ENCODE results near the gene HIPK1. TPM values are rescaled to one million over a fixed set of nuclear protein-coding genes. Genes with fewer than 3 reads are reported as not detected.
A peak's percentile ranks its signal among the peaks of the same experiment; 100 is the strongest.

HIPK1 gene
- total and polyA plus RNA-seq, 10 of the 15 experiments (the other 5 are each of a cell fraction or from before 2014, with no cell fraction given): 4.2 to 33.9 (median 11.4) TPM

DNA sequence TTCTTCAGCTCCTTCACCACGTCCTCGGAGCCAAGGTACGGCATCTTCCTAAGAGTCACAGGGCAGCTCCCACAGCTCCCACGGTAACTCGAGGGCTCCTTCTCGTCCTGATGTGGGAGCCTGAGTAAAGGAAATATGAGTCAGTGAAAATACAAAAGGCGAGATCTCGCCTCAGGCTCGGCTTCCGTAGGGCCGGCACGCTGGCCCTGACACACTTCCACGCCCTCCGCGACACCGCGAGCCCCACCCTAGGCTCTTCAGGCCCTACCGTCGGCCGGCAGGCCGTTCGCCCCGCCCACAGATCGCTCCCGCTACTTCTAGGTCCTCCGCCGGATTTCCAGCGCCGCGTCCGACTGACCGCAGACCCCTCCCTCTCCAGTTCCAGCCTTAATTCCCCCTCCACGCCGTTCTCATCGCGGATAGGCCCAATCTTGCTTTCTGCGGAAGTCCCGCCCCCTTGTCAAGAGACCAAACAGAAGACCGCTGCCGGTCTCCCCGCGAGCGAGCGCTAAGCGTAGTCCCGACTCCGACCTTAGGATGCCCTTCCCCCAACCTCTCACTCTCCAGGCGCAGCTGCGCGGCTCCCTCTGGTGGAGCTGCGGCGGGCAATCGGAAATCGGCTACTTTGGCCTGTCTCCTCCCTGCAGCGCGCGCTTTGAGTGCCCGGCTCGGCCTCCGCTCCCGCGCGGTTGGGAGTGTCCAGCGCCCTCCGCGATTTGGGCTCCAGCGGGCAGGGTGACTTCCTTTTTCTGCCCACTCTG lies 24.3 kb upstream of the HIPK1 start, which contains the start of the genes AP4B1 and DCLRE1B (continued):
- TF ChIP-seq, protein P1, sequence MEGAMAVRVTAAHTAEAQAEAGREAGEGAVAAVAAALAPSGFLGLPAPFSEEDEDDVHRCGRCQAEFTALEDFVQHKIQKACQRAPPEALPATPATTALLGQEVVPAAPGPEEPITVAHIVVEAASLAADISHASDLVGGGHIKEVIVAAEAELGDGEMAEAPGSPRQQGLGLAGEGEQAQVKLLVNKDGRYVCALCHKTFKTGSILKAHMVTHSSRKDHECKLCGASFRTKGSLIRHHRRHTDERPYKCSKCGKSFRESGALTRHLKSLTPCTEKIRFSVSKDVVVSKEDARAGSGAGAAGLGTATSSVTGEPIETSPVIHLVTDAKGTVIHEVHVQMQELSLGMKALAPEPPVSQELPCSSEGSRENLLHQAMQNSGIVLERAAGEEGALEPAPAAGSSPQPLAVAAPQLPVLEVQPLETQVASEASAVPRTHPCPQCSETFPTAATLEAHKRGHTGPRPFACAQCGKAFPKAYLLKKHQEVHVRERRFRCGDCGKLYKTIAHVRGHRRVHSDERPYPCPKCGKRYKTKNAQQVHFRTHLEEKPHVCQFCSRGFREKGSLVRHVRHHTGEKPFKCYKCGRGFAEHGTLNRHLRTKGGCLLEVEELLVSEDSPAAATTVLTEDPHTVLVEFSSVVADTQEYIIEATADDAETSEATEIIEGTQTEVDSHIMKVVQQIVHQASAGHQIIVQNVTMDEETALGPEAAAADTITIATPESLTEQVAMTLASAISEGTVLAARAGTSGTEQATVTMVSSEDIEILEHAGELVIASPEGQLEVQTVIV (IDR thresholded peaks at IDR 0.05; ENCODE audit: borderline replicate concordance, partially characterized antibody): peak; percentile 81
- TF ChIP-seq, protein P2, sequence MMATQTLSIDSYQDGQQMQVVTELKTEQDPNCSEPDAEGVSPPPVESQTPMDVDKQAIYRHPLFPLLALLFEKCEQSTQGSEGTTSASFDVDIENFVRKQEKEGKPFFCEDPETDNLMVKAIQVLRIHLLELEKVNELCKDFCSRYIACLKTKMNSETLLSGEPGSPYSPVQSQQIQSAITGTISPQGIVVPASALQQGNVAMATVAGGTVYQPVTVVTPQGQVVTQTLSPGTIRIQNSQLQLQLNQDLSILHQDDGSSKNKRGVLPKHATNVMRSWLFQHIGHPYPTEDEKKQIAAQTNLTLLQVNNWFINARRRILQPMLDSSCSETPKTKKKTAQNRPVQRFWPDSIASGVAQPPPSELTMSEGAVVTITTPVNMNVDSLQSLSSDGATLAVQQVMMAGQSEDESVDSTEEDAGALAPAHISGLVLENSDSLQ (IDR thresholded peaks at IDR 0.05): peak; percentile 87
- TF ChIP-seq SMAD5 (IDR thresholded peaks at IDR 0.05; ENCODE audit: low read depth): peak; percentile 55; the same call in 1 of the 2 replicates
- TF ChIP-seq, protein P3, sequence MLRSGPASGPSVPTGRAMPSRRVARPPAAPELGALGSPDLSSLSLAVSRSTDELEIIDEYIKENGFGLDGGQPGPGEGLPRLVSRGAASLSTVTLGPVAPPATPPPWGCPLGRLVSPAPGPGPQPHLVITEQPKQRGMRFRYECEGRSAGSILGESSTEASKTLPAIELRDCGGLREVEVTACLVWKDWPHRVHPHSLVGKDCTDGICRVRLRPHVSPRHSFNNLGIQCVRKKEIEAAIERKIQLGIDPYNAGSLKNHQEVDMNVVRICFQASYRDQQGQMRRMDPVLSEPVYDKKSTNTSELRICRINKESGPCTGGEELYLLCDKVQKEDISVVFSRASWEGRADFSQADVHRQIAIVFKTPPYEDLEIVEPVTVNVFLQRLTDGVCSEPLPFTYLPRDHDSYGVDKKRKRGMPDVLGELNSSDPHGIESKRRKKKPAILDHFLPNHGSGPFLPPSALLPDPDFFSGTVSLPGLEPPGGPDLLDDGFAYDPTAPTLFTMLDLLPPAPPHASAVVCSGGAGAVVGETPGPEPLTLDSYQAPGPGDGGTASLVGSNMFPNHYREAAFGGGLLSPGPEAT (IDR thresholded peaks at IDR 0.05; ENCODE audit: low read depth): peak; percentile 93
- TF ChIP-seq ETV6 (conservative IDR thresholded peaks at IDR 0.05 in 1 of 2, IDR thresholded peaks at IDR 0.05 in 1 of 2; ENCODE audit: borderline replicate concordance in 1 of 2, low read depth in 1 of 2): peak in 1 of 2 experiments; percentile 94; a peak in 2 of 4 replicates
- peak; percentile 26 for TF ChIP-seq SIX5 (IDR thresholded peaks at IDR 0.05; ENCODE audit: low read depth, low read length, severe bottlenecking)
- TF ChIP-seq SIN3A (IDR thresholded peaks at IDR 0.05; ENCODE audit: low read depth, low read length): peak; percentile 97
- TF ChIP-seq EED (IDR thresholded peaks at IDR 0.05; ENCODE audit: low read depth): peak; percentile 88
- TF ChIP-seq, protein P4, sequence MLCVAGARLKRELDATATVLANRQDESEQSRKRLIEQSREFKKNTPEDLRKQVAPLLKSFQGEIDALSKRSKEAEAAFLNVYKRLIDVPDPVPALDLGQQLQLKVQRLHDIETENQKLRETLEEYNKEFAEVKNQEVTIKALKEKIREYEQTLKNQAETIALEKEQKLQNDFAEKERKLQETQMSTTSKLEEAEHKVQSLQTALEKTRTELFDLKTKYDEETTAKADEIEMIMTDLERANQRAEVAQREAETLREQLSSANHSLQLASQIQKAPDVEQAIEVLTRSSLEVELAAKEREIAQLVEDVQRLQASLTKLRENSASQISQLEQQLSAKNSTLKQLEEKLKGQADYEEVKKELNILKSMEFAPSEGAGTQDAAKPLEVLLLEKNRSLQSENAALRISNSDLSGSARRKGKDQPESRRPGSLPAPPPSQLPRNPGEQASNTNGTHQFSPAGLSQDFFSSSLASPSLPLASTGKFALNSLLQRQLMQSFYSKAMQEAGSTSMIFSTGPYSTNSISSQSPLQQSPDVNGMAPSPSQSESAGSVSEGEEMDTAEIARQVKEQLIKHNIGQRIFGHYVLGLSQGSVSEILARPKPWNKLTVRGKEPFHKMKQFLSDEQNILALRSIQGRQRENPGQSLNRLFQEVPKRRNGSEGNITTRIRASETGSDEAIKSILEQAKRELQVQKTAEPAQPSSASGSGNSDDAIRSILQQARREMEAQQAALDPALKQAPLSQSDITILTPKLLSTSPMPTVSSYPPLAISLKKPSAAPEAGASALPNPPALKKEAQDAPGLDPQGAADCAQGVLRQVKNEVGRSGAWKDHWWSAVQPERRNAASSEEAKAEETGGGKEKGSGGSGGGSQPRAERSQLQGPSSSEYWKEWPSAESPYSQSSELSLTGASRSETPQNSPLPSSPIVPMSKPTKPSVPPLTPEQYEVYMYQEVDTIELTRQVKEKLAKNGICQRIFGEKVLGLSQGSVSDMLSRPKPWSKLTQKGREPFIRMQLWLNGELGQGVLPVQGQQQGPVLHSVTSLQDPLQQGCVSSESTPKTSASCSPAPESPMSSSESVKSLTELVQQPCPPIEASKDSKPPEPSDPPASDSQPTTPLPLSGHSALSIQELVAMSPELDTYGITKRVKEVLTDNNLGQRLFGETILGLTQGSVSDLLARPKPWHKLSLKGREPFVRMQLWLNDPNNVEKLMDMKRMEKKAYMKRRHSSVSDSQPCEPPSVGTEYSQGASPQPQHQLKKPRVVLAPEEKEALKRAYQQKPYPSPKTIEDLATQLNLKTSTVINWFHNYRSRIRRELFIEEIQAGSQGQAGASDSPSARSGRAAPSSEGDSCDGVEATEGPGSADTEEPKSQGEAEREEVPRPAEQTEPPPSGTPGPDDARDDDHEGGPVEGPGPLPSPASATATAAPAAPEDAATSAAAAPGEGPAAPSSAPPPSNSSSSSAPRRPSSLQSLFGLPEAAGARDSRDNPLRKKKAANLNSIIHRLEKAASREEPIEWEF (IDR thresholded peaks at IDR 0.05; ENCODE audit: insufficient replicate concordance, low read depth, low read length): peak; percentile 88
- no peak; the same call in none of the 2 replicates for TF ChIP-seq BRCA1 (IDR thresholded peaks at IDR 0.05; ENCODE audit: low read depth, low read length)
- TF ChIP-seq, protein P5, sequence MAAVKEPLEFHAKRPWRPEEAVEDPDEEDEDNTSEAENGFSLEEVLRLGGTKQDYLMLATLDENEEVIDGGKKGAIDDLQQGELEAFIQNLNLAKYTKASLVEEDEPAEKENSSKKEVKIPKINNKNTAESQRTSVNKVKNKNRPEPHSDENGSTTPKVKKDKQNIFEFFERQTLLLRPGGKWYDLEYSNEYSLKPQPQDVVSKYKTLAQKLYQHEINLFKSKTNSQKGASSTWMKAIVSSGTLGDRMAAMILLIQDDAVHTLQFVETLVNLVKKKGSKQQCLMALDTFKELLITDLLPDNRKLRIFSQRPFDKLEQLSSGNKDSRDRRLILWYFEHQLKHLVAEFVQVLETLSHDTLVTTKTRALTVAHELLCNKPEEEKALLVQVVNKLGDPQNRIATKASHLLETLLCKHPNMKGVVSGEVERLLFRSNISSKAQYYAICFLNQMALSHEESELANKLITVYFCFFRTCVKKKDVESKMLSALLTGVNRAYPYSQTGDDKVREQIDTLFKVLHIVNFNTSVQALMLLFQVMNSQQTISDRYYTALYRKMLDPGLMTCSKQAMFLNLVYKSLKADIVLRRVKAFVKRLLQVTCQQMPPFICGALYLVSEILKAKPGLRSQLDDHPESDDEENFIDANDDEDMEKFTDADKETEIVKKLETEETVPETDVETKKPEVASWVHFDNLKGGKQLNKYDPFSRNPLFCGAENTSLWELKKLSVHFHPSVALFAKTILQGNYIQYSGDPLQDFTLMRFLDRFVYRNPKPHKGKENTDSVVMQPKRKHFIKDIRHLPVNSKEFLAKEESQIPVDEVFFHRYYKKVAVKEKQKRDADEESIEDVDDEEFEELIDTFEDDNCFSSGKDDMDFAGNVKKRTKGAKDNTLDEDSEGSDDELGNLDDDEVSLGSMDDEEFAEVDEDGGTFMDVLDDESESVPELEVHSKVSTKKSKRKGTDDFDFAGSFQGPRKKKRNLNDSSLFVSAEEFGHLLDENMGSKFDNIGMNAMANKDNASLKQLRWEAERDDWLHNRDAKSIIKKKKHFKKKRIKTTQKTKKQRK (IDR thresholded peaks at IDR 0.05; ENCODE audit: low read depth, low read length): 0 out of 2 replicates have a peak, but pooled peaks have one; percentile 24
- no peak for TF ChIP-seq TCF7 (IDR thresholded peaks at IDR 0.05; ENCODE audit: borderline replicate concordance)
- peak; percentile 99 for TF ChIP-seq HDGF (IDR thresholded peaks at IDR 0.05)
- peak; percentile 82 for TF ChIP-seq NR2C2 (IDR thresholded peaks at IDR 0.05; ENCODE audit: borderline replicate concordance, control insufficient read depth, insufficient read length, low read depth)

Data from GM12878 (cell line).